Astrocyte of the cerebellum (primary cell): ENCODE data around the gene PLA2G2D.

Experiments used
- DNase-seq: peaks from one replicate; pipeline ENCODE4 v3.0.0-alpha.2; 2011; ENCODE audit warnings: low read depth
- H3K4me3 ChIP-seq: 2 replicates; pipeline ENCODE4 v1.5.1; 2011; ENCODE audit warnings: mild to moderate bottlenecking, low read depth, low read length, moderate library complexity
- in situ Hi-C: cut with HindIII; loops from 2 replicates; pipeline ENCODE4 v1.10.0; 2017; ENCODE audit warnings: low sequenced_read_pairs
- TF ChIP-seq, protein P1 (sequence below): IDR thresholded peaks from 2 replicates; pipeline ENCODE4 v1.5.1; 2012; ENCODE audit warnings: low read length, low read depth, moderate library complexity, mild to moderate bottlenecking; ENCODE audit errors: missing control alignments

Gene PLA2G2D

DNA sequence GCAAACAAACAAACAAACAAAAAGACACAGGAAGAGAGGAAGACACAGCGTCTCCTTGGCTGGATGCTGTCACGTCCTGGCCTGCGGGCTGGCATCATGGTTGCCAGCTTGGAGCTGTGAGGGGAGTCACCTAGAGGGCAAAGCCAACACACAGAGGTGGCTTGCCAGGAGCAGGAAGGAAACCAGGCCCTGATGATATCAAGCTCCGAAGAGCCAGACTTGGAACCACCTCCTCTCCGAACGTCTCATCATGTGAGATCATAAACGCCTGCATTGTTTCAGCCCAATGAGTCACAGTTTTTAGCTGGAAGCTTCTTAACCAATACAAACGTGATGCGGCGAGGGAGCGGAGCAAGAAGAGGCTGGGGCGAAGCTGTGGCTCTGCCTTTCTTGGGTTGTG lies 8.7 kb downstream of the PLA2G2D start:
- TF ChIP-seq, protein P1, sequence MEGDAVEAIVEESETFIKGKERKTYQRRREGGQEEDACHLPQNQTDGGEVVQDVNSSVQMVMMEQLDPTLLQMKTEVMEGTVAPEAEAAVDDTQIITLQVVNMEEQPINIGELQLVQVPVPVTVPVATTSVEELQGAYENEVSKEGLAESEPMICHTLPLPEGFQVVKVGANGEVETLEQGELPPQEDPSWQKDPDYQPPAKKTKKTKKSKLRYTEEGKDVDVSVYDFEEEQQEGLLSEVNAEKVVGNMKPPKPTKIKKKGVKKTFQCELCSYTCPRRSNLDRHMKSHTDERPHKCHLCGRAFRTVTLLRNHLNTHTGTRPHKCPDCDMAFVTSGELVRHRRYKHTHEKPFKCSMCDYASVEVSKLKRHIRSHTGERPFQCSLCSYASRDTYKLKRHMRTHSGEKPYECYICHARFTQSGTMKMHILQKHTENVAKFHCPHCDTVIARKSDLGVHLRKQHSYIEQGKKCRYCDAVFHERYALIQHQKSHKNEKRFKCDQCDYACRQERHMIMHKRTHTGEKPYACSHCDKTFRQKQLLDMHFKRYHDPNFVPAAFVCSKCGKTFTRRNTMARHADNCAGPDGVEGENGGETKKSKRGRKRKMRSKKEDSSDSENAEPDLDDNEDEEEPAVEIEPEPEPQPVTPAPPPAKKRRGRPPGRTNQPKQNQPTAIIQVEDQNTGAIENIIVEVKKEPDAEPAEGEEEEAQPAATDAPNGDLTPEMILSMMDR: no peak
- no peak for DNase-seq
- H3K4me3 ChIP-seq: no peak overlapping the region
- in situ Hi-C loops: loop anchor here (5.0 kb wide), 1 partner anchor 47 kb away; no protein-coding TSS in a partner anchor

DNA sequence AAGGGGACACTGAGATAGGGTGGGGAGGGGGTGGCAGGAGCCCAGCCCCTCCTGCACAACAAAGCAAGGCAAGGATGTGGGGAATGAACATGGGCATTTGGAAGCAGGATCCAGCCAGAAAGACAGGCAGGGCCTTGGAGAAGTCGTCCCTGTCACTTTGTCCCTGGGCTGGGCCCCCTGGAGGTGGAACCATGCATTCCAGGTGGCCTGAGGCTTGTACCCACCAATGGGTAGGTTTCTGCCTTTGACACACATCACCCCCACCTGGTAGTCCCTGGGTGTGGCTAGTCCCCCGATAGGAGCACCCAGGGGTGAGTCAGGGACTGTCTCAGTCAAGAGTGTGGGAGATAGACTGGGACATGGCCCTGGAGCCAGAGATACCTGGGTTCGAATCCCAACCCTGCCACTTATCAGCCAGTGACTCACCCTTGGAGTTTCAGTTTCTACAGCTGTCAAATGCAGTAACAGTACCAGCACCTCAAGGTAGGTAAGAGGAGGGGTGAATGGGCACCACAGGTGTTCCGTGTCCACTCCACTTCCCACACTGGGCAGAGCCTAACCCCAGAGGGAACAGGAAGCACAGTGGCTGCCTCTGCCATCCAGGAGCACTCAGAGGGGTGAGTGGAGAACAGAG lies 10.0 kb downstream of the PLA2G2D start:
- in situ Hi-C loops: no loop called here
- DNase-seq: no peak
- TF ChIP-seq, protein P1: no peak
- H3K4me3 ChIP-seq: no peak overlapping the region

DNA sequence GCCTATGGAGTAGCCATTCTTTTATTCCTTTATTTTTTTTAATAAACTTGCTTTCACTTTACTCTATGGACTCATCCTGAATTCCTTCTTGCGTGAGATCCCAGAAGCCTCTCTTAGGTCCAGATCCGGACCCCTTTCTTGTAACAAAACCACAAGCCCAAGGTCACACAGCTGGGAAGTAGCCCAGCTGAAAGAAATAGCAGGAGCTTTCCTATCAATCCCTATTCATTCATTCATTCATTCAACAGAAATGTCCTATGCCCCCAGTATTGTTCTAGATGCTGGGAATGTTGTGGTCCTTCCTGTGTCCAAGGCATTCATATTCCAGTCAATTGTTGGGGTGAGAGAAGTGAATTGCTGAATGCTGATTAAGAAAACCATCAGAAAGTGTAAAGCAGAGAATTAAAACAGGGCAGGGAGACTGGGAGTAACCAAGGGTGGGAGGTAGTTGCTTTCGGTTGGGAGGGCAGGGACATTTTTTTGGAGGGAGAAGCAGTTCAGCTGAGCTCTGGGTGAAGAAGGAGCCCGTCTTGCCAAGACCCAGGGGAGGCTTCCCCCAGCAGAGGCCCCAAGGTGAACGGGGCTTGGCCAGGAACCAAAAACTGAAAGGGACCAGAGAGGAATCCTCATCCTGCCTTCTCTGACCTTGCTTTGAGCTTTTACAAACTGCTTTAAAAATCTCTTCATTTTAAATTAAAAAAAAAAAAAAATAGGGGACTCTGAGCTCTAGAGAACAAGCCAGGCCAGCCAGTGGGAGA lies 10.8 kb downstream of the PLA2G2D start:
- TF ChIP-seq, protein P1: no peak
- in situ Hi-C loops: no loop called here
- no peak for DNase-seq
- no peak overlapping the region for H3K4me3 ChIP-seq

DNA sequence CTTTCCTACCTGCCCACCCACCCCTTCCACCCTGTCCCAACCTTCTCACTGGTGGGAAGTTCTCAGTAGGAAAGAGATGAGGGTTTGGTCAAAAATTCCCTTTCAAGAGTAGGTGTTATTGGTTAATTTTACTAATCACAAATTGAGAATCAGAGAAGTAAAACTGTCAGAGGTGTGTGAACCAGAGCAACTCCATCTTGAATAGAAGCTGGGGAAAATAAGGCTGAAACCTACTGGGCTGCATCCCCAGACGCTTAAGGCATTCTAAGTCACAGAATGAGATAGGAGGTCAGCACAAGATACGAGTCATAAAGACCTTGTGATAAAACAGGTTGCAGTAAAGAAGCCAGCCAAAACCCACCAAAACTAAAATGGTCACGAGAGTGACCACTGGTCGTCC lies 11.5 kb downstream of the PLA2G2D start:
- in situ Hi-C loops: no loop called here
- TF ChIP-seq, protein P1: no peak
- H3K4me3 ChIP-seq: no peak overlapping the region
- no peak for DNase-seq

DNA sequence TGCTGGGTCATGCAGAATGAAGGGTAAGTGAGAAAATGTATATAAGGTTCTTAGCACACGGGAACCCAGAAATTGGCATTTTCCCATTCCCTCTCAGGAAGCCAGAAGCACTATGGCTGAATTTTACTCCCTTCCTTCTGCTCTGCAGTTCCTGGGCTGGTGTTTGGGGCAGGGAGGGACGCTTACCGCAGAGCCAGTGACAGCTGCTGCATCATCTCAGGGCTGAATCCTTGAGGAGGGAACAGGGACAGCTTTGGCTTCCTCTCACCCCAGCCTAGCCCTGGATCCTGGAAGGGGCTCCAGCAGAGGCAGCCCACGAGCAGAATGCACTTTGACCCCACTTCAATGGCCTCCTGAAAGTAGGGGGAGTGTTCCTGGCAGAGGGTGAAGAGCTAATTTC lies 12.0 kb downstream of the PLA2G2D start:
- in situ Hi-C loops: no loop called here
- TF ChIP-seq, protein P1: no peak
- no peak overlapping the region for H3K4me3 ChIP-seq
- DNase-seq: no peak

DNA sequence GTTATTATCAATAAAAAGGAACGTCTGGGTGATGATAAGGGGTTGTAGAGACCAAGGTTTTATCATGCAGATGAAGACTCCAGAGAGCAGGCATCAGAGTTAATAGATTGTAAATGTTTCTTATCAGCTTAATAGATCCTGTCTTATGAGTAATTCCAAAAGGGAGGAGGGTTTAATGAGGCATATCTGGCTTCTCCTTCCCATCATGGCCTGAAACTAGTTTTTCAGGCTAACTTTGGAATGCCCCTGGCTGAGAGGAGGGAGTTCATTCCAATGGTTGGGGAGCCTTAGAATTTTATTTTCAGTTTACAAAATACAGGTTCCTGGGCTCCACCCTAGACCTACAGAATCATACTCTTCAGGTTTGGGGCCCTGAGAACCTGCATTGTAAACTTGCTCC lies 13.5 kb downstream of the PLA2G2D start:
- TF ChIP-seq, protein P1: no peak
- DNase-seq: no peak
- in situ Hi-C loops: no loop called here
- H3K4me3 ChIP-seq: no peak overlapping the region
